SH-SY5Y (cell line): ENCODE results near the gene KLK3.

Experiments
- GATA2 ChIP-seq: IDR thresholded peaks from 2 replicates; pipeline ENCODE4 v1.6.1; 2011; ENCODE audit warnings: mild to moderate bottlenecking, low read depth, low read length
- GATA3 ChIP-seq: IDR thresholded peaks from 2 replicates; pipeline ENCODE4 v1.6.1; 2011; ENCODE audit warnings: low read depth, mild to moderate bottlenecking, low read length, moderate library complexity

DNA sequence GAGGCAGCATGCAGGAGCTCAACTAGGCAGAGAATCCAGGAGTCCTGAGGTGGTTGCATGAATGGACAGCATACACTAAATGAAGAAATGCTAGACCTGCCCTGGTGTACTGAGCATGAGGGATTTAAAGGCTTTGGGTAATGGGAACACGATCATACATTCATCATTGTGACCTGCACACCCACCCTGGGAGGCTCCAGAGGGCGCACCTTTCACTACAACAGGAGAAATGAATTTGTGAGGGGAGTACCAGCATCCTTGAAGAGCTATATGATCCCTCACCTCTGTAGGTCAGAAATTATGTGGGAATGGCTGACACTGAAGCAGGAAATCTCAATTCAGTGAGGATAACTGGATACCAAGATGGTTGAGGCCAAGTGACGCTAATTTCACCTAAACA lies 27.5 kb downstream of the KLK3 start:
- TF ChIP-seq GATA2, result no peak
- no peak for TF ChIP-seq GATA3
